BLaER1 treated with 17β-estradiol and CSF1 and Interleukin-3, amounts not matched to agents 10 nM and 100 nM (cell line): ENCODE measurements around the gene ALAS1.
A peak's percentile ranks its signal among the peaks of the same experiment; 100 is the strongest.

Source experiments
- H3K27ac ChIP-seq, 11 experiments: shearing (Covaris generic); formaldehyde crosslinking; 2 replicates each; pipeline ENCODE4 v1.8.1; 2022
- H3K27me3 ChIP-seq, 11 experiments: shearing (Covaris generic); formaldehyde crosslinking; 2 replicates each; pipeline ENCODE4 v1.8.1; 2022
- H3K36me3 ChIP-seq, 11 experiments: shearing (Covaris generic); formaldehyde crosslinking; 2 replicates each; pipeline ENCODE4 v1.8.1; 2022
- H3K4me1 ChIP-seq, 10 experiments: shearing (Covaris generic); formaldehyde crosslinking; 2 replicates each; pipeline ENCODE4 v1.8.1; 2022
- H3K4me2 ChIP-seq, 11 experiments: shearing (Covaris generic); formaldehyde crosslinking; 2 replicates each; pipeline ENCODE4 v1.8.1; 2022
- H3K4me3 ChIP-seq, 10 experiments: shearing (Covaris generic); formaldehyde crosslinking; 2 replicates each; pipeline ENCODE4 v1.8.1; 2022
- H3K9ac ChIP-seq, 11 experiments: shearing (Covaris generic); formaldehyde crosslinking; 2 replicates each; pipeline ENCODE4 v1.8.1; 2022
- H3K9me3 ChIP-seq, 11 experiments: shearing (Covaris generic); formaldehyde crosslinking; replicated peaks in 1 of 11; 2 replicates each; pipeline ENCODE4 v1.8.1; 2022
- H4K20me1 ChIP-seq, 11 experiments: shearing (Covaris generic); formaldehyde crosslinking; 2 replicates each; pipeline ENCODE4 v1.8.1; 2022
- Cebpa-rat ChIP-seq, 11 experiments: shearing (Covaris generic); IDR thresholded peaks; 2 replicates each; pipeline ENCODE4 v1.8.1; 2022

Gene ALAS1

GRCh38 chr3:52253314-52254304 is 55.6 kb downstream of the ALAS1 start:
- H3K4me2 ChIP-seq, result peak overlapping the region; percentile 70 to 95 (median 85)
- H3K9ac ChIP-seq, result peak overlapping the region; percentile 51 to 78 (median 68); a peak in 21 of 22 replicates
- peak overlapping the region; percentile 69 to 83 (median 79) for H3K27ac ChIP-seq
- TF ChIP-seq Cebpa-rat (IDR thresholded peaks at IDR 0.05), result 0 out of 22 replicates have a peak, but pooled peaks of 1 of the 11 experiments have one; percentile 21
- no peaks in the 10 kb centered on the region for H3K27me3 ChIP-seq
- peaks cover 51 to 99% (median 71%) of the 10 kb centered on the region in 10 experiments for H3K4me1 ChIP-seq
- H4K20me1 ChIP-seq, result peaks cover 19 to 72% (median 56%) of the 10 kb centered on the region in 11 experiments; a peak in 21 of 22 replicates
- H3K9me3 ChIP-seq, result no peaks in the 10 kb centered on the region
- peaks cover 79 to 95% (median 92%) of the 10 kb centered on the region in 11 experiments for H3K36me3 ChIP-seq
- H3K4me3 ChIP-seq, result peak overlapping the region in 8 of 10 experiments; percentile 7 to 41 (median 27); a peak in 10 of 20 replicates

GRCh38 chr3:52254608-52255007 is 56.6 kb downstream of the ALAS1 start:
- H3K4me3 ChIP-seq, result no peak overlapping the region
- peaks cover 25 to 72% (median 55%) of the 10 kb centered on the region in 11 experiments; a peak in 21 of 22 replicates for H4K20me1 ChIP-seq
- H3K27me3 ChIP-seq, result no peaks in the 10 kb centered on the region
- H3K36me3 ChIP-seq, result peaks cover 79 to 95% (median 92%) of the 10 kb centered on the region in 11 experiments
- H3K27ac ChIP-seq, result peak overlapping the region in 7 of 11 experiments; percentile 76 to 83 (median 80); a peak in 9 of 22 replicates
- no peak for TF ChIP-seq Cebpa-rat (IDR thresholded peaks at IDR 0.05)
- H3K4me1 ChIP-seq, result peaks cover 51 to 99% (median 67%) of the 10 kb centered on the region in 10 experiments
- peak overlapping the region in 3 of 11 experiments; percentile 67 to 78 (median 68); a peak in 2 of 22 replicates for H3K9ac ChIP-seq
- H3K9me3 ChIP-seq, result no peaks in the 10 kb centered on the region
- H3K4me2 ChIP-seq, result peak overlapping the region; percentile 70 to 95 (median 85)

- Histone ChIP-seq H3K27me3 (no peaks in the 10 kb centered on the region), H3K4me2 (peak overlapping the region in 5 of 11 experiments; percentile 39 to 90 (median 86); a peak in 8 of 22 replicates), H3K9me3 (no peaks in the 10 kb centered on the region), H3K27ac (peak overlapping the region in 2 of 11 experiments; percentile 7 to 11; a peak in 2 of 22 replicates), H3K4me3 (no peak overlapping the region), H3K4me1 (peaks cover 40 to 85% (median 55%) of the 10 kb centered on the region in 10 experiments), H4K20me1 (peaks cover 38 to 82% (median 63%) of the 10 kb centered on the region in 11 experiments; a peak in 21 of 22 replicates), H3K9ac (peak overlapping the region in 5 of 11 experiments; percentile 14 to 33 (median 32); a peak in 2 of 22 replicates), H3K36me3 (peaks cover 79 to 95% (median 92%) of the 10 kb centered on the region in 11 experiments)
- TF ChIP-seq Cebpa-rat (IDR thresholded peaks at IDR 0.05), result no peak
Measured at GRCh38 chr3:52256159-52256558, 58.2 kb downstream of the ALAS1 start.

- Histone ChIP-seq H3K36me3 (peaks cover 79 to 95% (median 92%) of the 10 kb centered on the region in 11 experiments), H3K27me3 (no peaks in the 10 kb centered on the region)
- TF ChIP-seq Cebpa-rat (IDR thresholded peaks at IDR 0.05), result no peak
Measured at GRCh38 chr3:52256622-52257021, 58.7 kb downstream of the ALAS1 start.

GRCh38 chr3:52257911-52258310 is 60.0 kb downstream of the ALAS1 start:
- H4K20me1 ChIP-seq, result peaks cover 56 to 95% (median 79%) of the 10 kb centered on the region in 11 experiments; a peak in 21 of 22 replicates
- H3K27me3 ChIP-seq, result no peaks in the 10 kb centered on the region
- peaks cover 28 to 74% (median 37%) of the 10 kb centered on the region in 10 experiments for H3K4me1 ChIP-seq
- no peaks in the 10 kb centered on the region for H3K9me3 ChIP-seq
- no peak overlapping the region for H3K4me3 ChIP-seq
- peak overlapping the region in 1 of 11 experiments; percentile 90; a peak in 1 of 22 replicates for H3K4me2 ChIP-seq
- H3K9ac ChIP-seq, result peak overlapping the region in 2 of 11 experiments; percentile 4 to 9; a peak in 1 of 22 replicates
- TF ChIP-seq Cebpa-rat (IDR thresholded peaks at IDR 0.05), result no peak
- H3K27ac ChIP-seq, result no peak overlapping the region; a peak in 1 of 22 replicates
- H3K36me3 ChIP-seq, result peaks cover 82 to 95% (median 92%) of the 10 kb centered on the region in 11 experiments

More at GRCh38 chr3:52256622-52257021, 58.7 kb downstream of the ALAS1 start:
- no peak overlapping the region for H3K4me3 ChIP-seq
- peaks cover 43 to 87% (median 67%) of the 10 kb centered on the region in 11 experiments; a peak in 21 of 22 replicates for H4K20me1 ChIP-seq
- H3K9ac ChIP-seq, result peak overlapping the region in 3 of 11 experiments; percentile 14 to 32 (median 22); a peak in 1 of 22 replicates
- H3K4me1 ChIP-seq, result peaks cover 38 to 81% (median 50%) of the 10 kb centered on the region in 10 experiments
- H3K4me2 ChIP-seq, result peak overlapping the region in 3 of 11 experiments; percentile 86 to 90 (median 88); a peak in 3 of 22 replicates
- no peaks in the 10 kb centered on the region for H3K9me3 ChIP-seq
- peak overlapping the region in 1 of 11 experiments; percentile 4; a peak in 1 of 22 replicates for H3K27ac ChIP-seq

- Histone ChIP-seq H3K9me3 (no peaks in the 10 kb centered on the region), H3K4me3 (no peak overlapping the region), H3K36me3 (peaks cover 90 to 100% (median 100%) of the 10 kb centered on the region in 11 experiments), H3K4me2 (no peak overlapping the region), H3K9ac (no peak overlapping the region), H3K27me3 (no peaks in the 10 kb centered on the region), H4K20me1 (peaks cover 65 to 98% (median 85%) of the 10 kb centered on the region in 11 experiments; a peak in 21 of 22 replicates), H3K27ac (no peak overlapping the region), H3K4me1 (peaks cover 17 to 75% (median 29%) of the 10 kb centered on the region in 10 experiments)
- TF ChIP-seq Cebpa-rat (IDR thresholded peaks at IDR 0.05), result no peak
Measured at GRCh38 chr3:52259035-52259434, 61.1 kb downstream of the ALAS1 start.

- no peak overlapping the region for H3K4me3 ChIP-seq
- peaks cover 12 to 75% (median 25%) of the 10 kb centered on the region in 10 experiments for H3K4me1 ChIP-seq
- no peak for TF ChIP-seq Cebpa-rat (IDR thresholded peaks at IDR 0.05)
- no peak overlapping the region for H3K9ac ChIP-seq
- H3K27ac ChIP-seq, result no peak overlapping the region
- no peaks in the 10 kb centered on the region for H3K27me3 ChIP-seq
- no peaks in the 10 kb centered on the region for H3K9me3 ChIP-seq
- H3K36me3 ChIP-seq, result peaks cover 92 to 100% (median 100%) of the 10 kb centered on the region in 11 experiments
- H4K20me1 ChIP-seq, result peaks cover 64 to 98% (median 87%) of the 10 kb centered on the region in 11 experiments
- H3K4me2 ChIP-seq, result no peak overlapping the region
Measured at GRCh38 chr3:52259448-52259847, 61.5 kb downstream of the ALAS1 start.

GRCh38 chr3:52262447-52262846 is 64.5 kb downstream of the ALAS1 start:
- Histone ChIP-seq H4K20me1 (peaks cover 66 to 98% (median 83%) of the 10 kb centered on the region in 11 experiments), H3K36me3 (peaks cover 100% of the 10 kb centered on the region in 11 experiments), H3K4me1 (peaks cover 0 to 51% (median 5%) of the 10 kb centered on the region in 10 experiments; a peak in 12 of 20 replicates), H3K4me2 (no peak overlapping the region), H3K4me3 (no peak overlapping the region), H3K27ac (no peak overlapping the region), H3K9ac (0 out of 22 replicates have a peak overlapping the region, but pooled peaks of 1 of the 11 experiments have one; percentile 40), H3K27me3 (no peaks in the 10 kb centered on the region), H3K9me3 (no peaks in the 10 kb centered on the region)
- TF ChIP-seq Cebpa-rat (IDR thresholded peaks at IDR 0.05), result no peak
